ENCODE measurements around the gene PIAS4.
A peak's percentile ranks its signal among the peaks of the same experiment; 100 is the strongest.
"Not testable (repeated sequence)": the region's sequence is repeated elsewhere in the genome, so short reads cannot be mapped to it uniquely, and the experiment has no call there.

PIAS4 gene

GRCh38 chr19:4007021-4007835 is at the start of gene PIAS4:
Gene PIAS4 (plus strand): TSS chr19:4007736. CDS start chr19:4007761, 25 bp downstream.
- peak; percentile 85 to 95 for DNase-seq

GRCh38 chr19:3958836-3959765 is 48.4 kb upstream of the PIAS4 start:
- DNase-seq: no peak

GRCh38 chr19:3959766-3960131 is 47.8 kb upstream of the PIAS4 start:
- DNase-seq: no peak

GRCh38 chr19:3961007-3961406 is 46.5 kb upstream of the PIAS4 start:
- DNase-seq: no peak

- DNase-seq: no peak
These were observed 43.9 kb upstream of the PIAS4 start for GRCh38 chr19:3963458-3964255.

- no peak for DNase-seq
These were observed 43.0 kb upstream of the PIAS4 start for GRCh38 chr19:3964256-3965194.

GRCh38 chr19:3966051-3967017 is 41.2 kb upstream of the PIAS4 start:
- peak in 1 of 2 experiments; percentile 43 for DNase-seq

- not testable (repeated sequence) for DNase-seq
These were observed 39.6 kb upstream of the PIAS4 start for GRCh38 chr19:3967983-3968382.

GRCh38 chr19:3968556-3969434 is 38.7 kb upstream of the PIAS4 start:
- DNase-seq: no peak

GRCh38 chr19:3969435-3970312 is 37.9 kb upstream of the PIAS4 start:
- DNase-seq: peak in 1 of 2 experiments; percentile 15

- no peak for DNase-seq
These were observed 37.2 kb upstream of the PIAS4 start for GRCh38 chr19:3970313-3970807.

GRCh38 chr19:3970808-3971598 is 36.5 kb upstream of the PIAS4 start, which contains the start of gene DAPK3:
Gene DAPK3 (minus strand): TSS chr19:3971099. CDS start chr19:3969735, 1,364 bp downstream.
- DNase-seq: peak; percentile 89 to 96

- DNase-seq: no peak
These were observed 32.4 kb upstream of the PIAS4 start for GRCh38 chr19:3975144-3975543.

- DNase-seq: no peak
These were observed 31.9 kb upstream of the PIAS4 start for GRCh38 chr19:3975637-3976087.

- DNase-seq: no peak
These were observed 30.9 kb upstream of the PIAS4 start for GRCh38 chr19:3976495-3977241.
